HG03520 (cell line): ENCODE data around the gene ALOX15B.

Source experiments
- ATAC-seq: cut with Tn5 transposase; IDR thresholded peaks from one replicate; pipeline ENCODE4 v1.9.1; 2021; ENCODE audit warnings: mild to moderate bottlenecking, moderate library complexity; ENCODE audit not compliant: unreplicated experiment

ALOX15B gene

DNA sequence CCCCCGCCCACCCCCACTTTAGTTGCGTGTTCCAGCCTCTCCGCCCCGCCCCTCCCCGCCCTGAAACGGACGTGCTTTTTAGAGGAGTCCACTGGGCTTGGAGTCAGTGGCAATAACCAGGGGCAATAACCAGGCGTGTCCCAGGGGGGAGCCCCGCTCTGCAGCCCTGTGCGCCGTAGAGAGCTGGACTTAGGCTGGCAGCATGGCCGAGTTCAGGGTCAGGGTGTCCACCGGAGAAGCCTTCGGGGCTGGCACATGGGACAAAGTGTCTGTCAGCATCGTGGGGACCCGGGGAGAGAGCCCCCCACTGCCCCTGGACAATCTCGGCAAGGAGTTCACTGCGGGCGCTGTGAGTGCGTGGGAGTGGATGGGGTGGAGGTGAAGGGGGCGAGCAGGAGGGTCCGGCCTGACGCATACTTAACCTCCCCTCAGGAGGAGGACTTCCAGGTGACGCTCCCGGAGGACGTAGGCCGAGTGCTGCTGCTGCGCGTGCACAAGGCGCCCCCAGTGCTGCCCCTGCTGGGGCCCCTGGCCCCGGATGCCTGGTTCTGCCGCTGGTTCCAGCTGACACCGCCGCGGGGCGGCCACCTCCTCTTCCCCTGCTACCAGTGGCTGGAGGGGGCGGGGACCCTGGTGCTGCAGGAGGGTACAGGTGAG, at the start of gene ALOX15B:
TSS of gene ALOX15B (plus strand) at position 106 of the 657 bp plus-strand sequence. CDS start at position 203, 97 bp downstream.
- no peak for ATAC-seq

DNA sequence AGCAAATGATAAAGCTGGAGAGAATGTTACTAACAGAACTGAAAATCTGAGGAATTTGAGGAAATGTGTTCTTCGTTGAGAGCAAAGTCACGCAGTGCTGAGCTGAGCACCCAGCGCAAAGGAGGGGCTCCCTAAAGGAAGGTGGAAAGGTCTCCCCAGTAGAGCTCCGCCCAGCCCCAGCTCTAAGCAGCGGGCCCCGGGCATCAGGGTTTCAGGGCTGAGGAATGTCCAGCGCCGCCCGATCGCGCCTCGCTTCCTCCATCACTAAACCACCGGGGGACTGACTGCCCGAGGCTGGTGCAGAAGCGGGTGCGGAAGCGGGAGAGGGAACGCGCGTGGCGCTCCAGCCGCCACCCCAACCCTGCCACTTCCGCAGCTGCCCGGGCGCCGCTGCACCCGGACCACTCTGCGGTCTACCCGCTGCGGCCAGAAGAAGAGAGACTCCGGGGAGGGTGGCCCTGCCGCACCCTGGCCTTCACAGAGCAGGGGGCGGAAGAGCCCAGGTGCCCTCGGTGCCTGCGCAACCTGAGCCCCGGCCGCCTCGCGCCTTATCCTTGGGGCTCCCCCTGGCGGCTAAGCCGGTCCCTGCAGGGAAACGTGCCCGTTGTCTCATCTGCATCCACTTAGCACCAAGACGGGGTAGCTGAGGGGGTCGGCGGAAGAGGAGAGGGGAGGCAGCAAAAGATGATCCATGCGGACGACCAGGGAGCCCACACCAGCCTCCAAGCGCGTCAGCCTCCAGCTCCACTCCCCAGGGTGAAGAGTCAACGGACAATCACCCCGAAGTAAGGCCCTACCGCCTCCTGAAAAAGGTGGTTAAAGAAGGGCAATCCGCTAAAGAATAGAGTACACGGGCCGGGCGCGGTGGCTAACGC, 48.8 kb upstream of the ALOX15B start:
- no peak for ATAC-seq

DNA sequence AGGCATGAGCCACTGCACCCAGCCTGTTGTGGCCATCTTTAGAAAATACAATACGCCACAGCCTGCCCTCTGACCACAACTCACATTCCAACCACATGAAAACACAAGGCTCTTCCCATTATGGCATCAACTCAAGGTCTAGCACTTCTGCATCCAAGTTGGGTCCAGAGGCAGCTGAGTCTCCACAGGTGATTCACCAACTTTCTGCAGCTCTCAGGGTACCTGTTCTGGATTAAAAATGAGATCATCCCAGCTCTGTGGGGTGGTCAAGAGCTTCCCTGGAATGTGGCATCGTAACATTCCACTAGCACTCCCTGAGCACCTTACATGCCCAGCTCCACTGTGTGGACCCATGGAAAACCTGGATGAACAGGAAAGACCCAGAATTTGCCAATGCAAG, 46.3 kb upstream of the ALOX15B start:
- ATAC-seq, result no peak

GRCh38 chr17:7992924-7993323, 45.9 kb upstream of the ALOX15B start:
- ATAC-seq, result no peak

GRCh38 chr17:7993972-7994589, 44.8 kb upstream of the ALOX15B start:
- no peak for ATAC-seq

DNA sequence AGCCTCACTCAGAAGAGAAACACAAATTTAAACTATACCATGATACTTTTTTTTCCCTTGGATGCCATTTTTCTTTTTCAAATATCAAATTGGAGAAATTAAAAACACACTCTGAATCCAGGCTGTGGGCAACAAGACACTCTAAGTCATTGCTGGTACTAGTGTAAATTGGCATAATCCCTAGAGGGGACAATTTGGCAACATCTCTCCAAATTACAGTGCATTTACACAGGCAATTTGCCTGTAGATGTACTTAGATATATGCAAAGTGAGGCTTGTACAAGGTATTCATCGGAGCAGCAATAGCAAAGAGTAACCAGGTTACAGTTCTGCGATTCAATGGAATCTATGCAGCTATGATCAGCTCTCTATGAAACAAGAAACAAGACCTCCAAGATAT, 43.1 kb upstream of the ALOX15B start:
- ATAC-seq, result no peak

DNA sequence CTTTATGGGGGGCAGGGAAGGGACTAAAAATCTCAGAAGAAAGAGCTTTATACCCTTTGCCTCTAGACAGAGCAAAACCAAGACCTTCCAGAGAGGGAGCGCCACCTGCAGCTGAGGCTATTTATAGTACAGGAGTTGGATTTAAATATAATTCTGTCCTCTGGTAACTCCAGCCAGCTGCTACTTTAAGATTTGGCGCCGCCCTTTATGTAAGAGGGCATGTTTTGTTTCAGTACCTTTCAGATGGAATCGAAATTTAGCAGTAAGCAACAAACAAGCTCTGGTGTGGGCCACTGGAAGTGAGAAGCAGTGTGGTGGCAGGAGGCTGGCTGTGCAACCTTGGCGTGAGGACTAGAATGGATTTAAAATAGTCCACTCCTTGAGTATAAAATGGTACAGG, 41.7 kb upstream of the ALOX15B start:
- no peak for ATAC-seq

- no peak for ATAC-seq
Measured at GRCh38 chr17:8001976-8002720, 36.7 kb upstream of the ALOX15B start, which contains the start of gene GUCY2D. TSS of gene GUCY2D (plus strand) at chr17:8002615. CDS start at chr17:8003048, 433 bp downstream.

DNA sequence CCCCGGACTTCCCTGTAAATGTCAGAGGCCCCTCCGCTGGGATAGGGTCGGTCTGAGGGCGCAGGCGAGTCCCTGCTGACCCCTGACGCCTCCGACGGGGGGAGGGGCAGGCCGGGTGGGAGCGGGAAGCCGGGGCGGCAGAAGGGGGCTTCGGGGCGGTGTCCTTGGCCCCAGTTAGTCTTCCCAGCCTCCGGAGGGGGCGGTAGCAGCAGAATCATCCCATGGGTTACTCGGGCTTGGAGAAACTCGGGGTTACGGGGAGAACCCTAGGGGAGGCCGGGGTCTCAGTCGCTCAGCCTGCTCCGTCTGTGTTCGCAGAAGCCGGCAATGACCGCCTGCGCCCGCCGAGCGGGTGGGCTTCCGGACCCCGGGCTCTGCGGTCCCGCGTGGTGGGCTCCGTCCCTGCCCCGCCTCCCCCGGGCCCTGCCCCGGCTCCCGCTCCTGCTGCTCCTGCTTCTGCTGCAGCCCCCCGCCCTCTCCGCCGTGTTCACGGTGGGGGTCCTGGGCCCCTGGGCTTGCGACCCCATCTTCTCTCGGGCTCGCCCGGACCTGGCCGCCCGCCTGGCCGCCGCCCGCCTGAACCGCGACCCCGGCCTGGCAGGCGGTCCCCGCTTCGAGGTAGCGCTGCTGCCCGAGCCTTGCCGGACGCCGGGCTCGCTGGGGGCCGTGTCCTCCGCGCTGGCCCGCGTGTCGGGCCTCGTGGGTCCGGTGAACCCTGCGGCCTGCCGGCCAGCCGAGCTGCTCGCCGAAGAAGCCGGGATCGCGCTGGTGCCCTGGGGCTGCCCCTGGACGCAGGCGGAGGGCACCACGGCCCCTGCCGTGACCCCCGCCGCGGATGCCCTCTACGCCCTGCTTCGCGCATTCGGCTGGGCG, 35.9 kb upstream of the ALOX15B start:
- ATAC-seq, result no peak

DNA sequence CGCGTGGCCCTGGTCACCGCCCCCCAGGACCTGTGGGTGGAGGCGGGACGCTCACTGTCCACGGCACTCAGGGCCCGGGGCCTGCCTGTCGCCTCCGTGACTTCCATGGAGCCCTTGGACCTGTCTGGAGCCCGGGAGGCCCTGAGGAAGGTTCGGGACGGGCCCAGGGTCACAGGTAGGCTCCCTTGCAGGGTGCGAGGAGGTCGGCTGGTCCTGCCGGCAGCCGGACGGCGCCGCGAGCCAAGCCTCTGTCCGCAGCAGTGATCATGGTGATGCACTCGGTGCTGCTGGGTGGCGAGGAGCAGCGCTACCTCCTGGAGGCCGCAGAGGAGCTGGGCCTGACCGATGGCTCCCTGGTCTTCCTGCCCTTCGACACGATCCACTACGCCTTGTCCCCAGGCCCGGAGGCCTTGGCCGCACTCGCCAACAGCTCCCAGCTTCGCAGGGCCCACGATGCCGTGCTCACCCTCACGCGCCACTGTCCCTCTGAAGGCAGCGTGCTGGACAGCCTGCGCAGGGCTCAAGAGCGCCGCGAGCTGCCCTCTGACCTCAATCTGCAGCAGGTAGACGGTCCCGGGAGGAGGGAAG, 35.2 kb upstream of the ALOX15B start:
- ATAC-seq, result no peak

DNA sequence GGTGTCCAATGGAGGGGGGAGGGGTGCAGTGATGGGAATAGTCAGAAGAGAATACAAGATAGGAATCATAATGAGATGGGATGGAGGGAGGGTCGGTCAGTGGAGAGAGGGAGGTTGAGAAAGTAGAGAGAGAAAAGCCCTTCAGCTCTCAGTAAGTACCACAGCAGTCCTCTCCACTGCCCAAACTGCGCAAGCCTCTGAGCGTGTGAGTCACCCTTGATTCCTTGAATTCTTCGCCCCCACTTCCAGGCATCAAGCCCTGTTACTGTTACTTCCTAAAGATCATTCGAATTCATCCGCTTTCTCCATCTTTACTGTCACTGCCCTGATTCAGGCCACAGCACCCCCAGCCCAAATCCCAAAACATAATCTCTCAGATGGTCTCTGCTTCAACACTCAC, 34.0 kb upstream of the ALOX15B start:
- ATAC-seq, result no peak

DNA sequence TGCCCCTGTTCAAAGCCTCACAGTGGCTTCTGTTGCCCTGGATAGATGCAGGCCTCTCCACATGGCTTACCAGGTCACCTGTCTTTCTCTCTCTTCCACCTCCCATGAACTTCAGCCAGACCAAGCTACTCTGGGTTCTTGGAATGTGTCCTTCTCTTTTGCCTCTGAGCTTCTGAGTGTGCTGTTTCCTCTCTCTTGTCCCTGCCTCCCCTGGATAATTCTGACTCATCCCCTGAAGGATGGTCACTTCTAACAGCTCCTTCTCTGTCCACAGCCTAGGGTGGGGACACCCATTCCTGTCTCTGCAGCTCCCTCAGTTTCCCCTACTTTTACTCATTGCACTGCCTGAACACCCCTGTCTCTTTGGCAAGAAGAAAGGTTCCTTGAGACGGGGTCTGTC, 33.5 kb upstream of the ALOX15B start:
- ATAC-seq, result no peak

DNA sequence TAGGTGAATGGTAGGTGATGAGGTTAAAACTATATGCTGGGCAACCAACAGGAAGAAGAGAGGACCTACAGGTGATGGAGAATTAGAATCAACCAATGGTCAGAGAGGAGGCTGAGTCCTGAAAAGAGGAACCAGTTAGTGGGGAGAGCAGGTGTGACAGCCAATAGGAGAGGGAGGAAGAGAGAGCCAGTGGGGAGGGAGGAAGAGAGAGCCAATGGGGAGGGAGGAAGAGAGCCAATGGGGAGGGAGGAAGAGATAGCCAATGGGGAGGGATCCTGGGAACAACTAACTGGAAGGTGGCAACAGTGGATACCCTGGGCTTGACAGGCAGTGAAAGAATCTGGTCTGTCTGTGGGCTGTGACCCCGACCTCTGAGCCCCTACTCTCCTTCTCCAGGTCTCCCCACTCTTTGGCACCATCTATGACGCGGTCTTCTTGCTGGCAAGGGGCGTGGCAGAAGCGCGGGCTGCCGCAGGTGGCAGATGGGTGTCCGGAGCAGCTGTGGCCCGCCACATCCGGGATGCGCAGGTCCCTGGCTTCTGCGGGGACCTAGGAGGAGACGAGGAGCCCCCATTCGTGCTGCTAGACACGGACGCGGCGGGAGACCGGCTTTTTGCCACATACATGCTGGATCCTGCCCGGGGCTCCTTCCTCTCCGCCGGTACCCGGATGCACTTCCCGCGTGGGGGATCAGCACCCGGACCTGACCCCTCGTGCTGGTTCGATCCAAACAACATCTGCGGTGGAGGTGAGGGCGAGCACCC, 32.7 kb upstream of the ALOX15B start:
- ATAC-seq, result no peak

- no peak for ATAC-seq
Measured at GRCh38 chr17:8006836-8007680, 31.8 kb upstream of the ALOX15B start.

DNA sequence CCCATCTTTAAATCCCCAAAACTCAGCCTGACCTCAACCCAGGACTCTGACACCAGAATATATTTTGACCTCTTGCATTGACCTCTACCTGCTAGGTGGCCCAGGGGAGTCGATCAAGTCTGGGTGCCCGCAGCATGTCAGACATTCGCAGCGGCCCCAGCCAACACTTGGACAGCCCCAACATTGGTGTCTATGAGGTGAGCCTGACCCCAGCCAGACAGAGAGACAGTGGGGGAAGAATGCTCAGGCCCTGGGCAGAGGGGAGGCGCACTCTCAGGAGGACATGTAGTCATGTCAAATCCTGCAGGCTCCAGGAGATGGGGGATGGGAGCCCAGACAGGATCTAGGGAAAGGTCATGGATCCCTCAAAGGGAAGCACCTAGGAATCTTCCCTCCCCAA, 31.0 kb upstream of the ALOX15B start:
- no peak for ATAC-seq

- ATAC-seq, result no peak
Measured at GRCh38 chr17:8012045-8012580, 26.7 kb upstream of the ALOX15B start.

- no peak for ATAC-seq
Measured at GRCh38 chr17:8012996-8013640, 25.7 kb upstream of the ALOX15B start.
